Tibial artery (tissue), 4 donors: ENCODE results near the gene SMIM12.

Source experiments
- DNase-seq, 2 donors: peaks; one replicate each; pipeline ENCODE4 v3.0.0-alpha.2; 2019
- H3K27ac ChIP-seq, 2 donors: fragments of 200-600 bp; sonication (generic) in 1 of 2; 1 replicate in 1 of 2; 2 replicates in 1 of 2; pipeline ENCODE4 v1.5.1; 2018 to 2019; ENCODE audit warnings: mild to moderate bottlenecking in 1 of 2
- H3K27me3 ChIP-seq, 2 donors: fragments of 200-600 bp; sonication (generic) in 1 of 2; one replicate each; pipeline versions ENCODE4 v1.5.1 to v1.6.0; 2016 to 2019
- H3K36me3 ChIP-seq, 3 donors: fragments of 200-600 bp; sonication (generic) in 2 of 3; one replicate each; pipeline ENCODE4 v1.5.1; 2016 to 2019; ENCODE audit warnings: mild to moderate bottlenecking in 2 of 3
- H3K4me1 ChIP-seq, 4 donors: fragments of 200-600 bp; sonication (generic) in 2 of 4; 1 replicate in 3 of 4; 2 replicates in 1 of 4; pipeline ENCODE4 v1.5.1; 2016 to 2019
- H3K4me3 ChIP-seq, 2 donors: fragments of 200-600 bp; sonication (generic) in 1 of 2; 1 replicate in 1 of 2; 2 replicates in 1 of 2; pipeline ENCODE4 v1.5.1; 2018 to 2019; ENCODE audit warnings: mild to moderate bottlenecking in 2 of 2
- H3K9me3 ChIP-seq, 3 donors: fragments of 200-600 bp; sonication (generic) in 1 of 3; one replicate each; pipeline ENCODE4 v1.5.1; 2016 to 2019
- CTCF ChIP-seq, 2 experiments: fragments of 200-600 bp in 1 of 2; fragments of 450-650 bp in 1 of 2; IDR thresholded peaks; one replicate each; pipeline ENCODE4 v1.5.1; 2017 to 2019; ENCODE audit warnings: antibody characterized with exemption in 2 of 2, mild to moderate bottlenecking in 1 of 2, moderate library complexity in 1 of 2
- intact Hi-C: fragments of 100-400 bp; cut with DNase I; formaldehyde crosslinking; loops from one replicate; pipeline ENCODE4 v1.15.0; 2023; ENCODE audit warnings: low total_unique reads

Gene SMIM12

GRCh38 chr1:34851431-34852105 is 8.0 kb downstream of the SMIM12 start:
- Histone ChIP-seq H3K27ac (peak overlapping the region; percentile 75 to 79), H3K4me1 (peaks cover 9 to 77% (median 47%) of the 10 kb centered on the region in 4 donors), H3K36me3 (peaks cover 16 to 26% (median 20%) of the 10 kb centered on the region in 3 donors), H3K4me3 (peak overlapping the region in 1 of 2 donors; percentile 27), H3K9me3 (no peaks in the 10 kb centered on the region), H3K27me3 (no peaks in the 10 kb centered on the region)
- intact Hi-C loops: loop anchor here (2.0 kb wide), 1 partner anchor 65 kb away; no protein-coding TSS in a partner anchor
- peak; percentile 85 to 96 for DNase-seq
- TF ChIP-seq CTCF (IDR thresholded peaks at IDR 0.05): no peak

- Histone ChIP-seq H3K4me1 (peaks cover 9 to 84% (median 51%) of the 10 kb centered on the region in 4 donors), H3K36me3 (peaks cover 12 to 19% (median 14%) of the 10 kb centered on the region in 3 donors), H3K9me3 (no peaks in the 10 kb centered on the region), H3K27me3 (no peaks in the 10 kb centered on the region), H3K27ac (peak overlapping the region; percentile 75 to 79), H3K4me3 (no peak overlapping the region)
- intact Hi-C loops: no loop called here
- no peak for TF ChIP-seq CTCF (IDR thresholded peaks at IDR 0.05)
- no peak for DNase-seq
These were observed 9.2 kb downstream of the SMIM12 start for GRCh38 chr1:34850382-34850781.

- DNase-seq: no peak
- Histone ChIP-seq H3K27ac (peak overlapping the region; percentile 21 to 39), H3K27me3 (no peaks in the 10 kb centered on the region), H3K9me3 (no peaks in the 10 kb centered on the region), H3K4me3 (no peak overlapping the region), H3K4me1 (peaks cover 9 to 87% (median 51%) of the 10 kb centered on the region in 4 donors), H3K36me3 (no peaks in the 10 kb centered on the region)
- TF ChIP-seq CTCF (IDR thresholded peaks at IDR 0.05): no peak
- intact Hi-C loops: no loop called here
These were observed 12.5 kb downstream of the SMIM12 start for GRCh38 chr1:34847094-34847493.

GRCh38 chr1:34846265-34846664 is 13.3 kb downstream of the SMIM12 start:
- Histone ChIP-seq H3K4me3 (no peak overlapping the region), H3K27me3 (no peaks in the 10 kb centered on the region), H3K4me1 (peaks cover 6 to 79% (median 43%) of the 10 kb centered on the region in 4 donors), H3K9me3 (no peaks in the 10 kb centered on the region), H3K27ac (peak overlapping the region in 1 of 2 donors; percentile 27), H3K36me3 (no peaks in the 10 kb centered on the region)
- no peak for DNase-seq
- intact Hi-C loops: no loop called here
- no peak for TF ChIP-seq CTCF (IDR thresholded peaks at IDR 0.05)

- Histone ChIP-seq H3K4me3 (no peak overlapping the region), H3K27me3 (no peaks in the 10 kb centered on the region), H3K36me3 (no peaks in the 10 kb centered on the region), H3K4me1 (peaks cover 6 to 73% (median 36%) of the 10 kb centered on the region in 4 donors), H3K9me3 (no peaks in the 10 kb centered on the region), H3K27ac (peak overlapping the region in 1 of 2 donors; percentile 27)
- intact Hi-C loops: no loop called here
- TF ChIP-seq CTCF (IDR thresholded peaks at IDR 0.05): no peak
- peak in 1 of 2 donors; percentile 45 for DNase-seq
These were observed 14.2 kb downstream of the SMIM12 start for GRCh38 chr1:34845131-34845901.
